OCI-M2 (cell line): Measurements from ENCODE around the gene CYB5A.

Source experiments
- DNase-seq: peaks from one replicate; lab custom pipeline; 2025; ENCODE audit not compliant: unreplicated experiment; lab: John Stamatoyannopoulos, UW

CYB5A gene

DNA sequence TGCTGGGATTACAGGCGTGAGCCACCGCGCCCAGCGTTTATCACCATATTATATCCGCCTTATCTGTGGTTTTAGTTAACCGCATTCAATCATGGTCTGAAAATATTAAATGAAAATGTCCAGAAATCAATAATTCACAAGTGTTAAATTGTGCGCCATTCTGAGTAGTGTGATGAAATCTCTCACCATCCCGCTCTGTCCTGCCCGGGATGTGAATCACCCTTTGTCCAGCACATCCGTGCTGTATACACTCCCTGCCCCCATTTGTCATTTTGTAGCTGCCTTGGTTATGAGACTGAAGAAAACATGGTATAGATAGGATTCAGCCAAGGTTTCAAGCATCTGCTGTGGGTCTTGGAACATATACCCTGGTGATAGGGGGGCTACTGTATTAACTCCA is 72.7 kb downstream of the CYB5A start:
- DNase-seq = no peak

DNA sequence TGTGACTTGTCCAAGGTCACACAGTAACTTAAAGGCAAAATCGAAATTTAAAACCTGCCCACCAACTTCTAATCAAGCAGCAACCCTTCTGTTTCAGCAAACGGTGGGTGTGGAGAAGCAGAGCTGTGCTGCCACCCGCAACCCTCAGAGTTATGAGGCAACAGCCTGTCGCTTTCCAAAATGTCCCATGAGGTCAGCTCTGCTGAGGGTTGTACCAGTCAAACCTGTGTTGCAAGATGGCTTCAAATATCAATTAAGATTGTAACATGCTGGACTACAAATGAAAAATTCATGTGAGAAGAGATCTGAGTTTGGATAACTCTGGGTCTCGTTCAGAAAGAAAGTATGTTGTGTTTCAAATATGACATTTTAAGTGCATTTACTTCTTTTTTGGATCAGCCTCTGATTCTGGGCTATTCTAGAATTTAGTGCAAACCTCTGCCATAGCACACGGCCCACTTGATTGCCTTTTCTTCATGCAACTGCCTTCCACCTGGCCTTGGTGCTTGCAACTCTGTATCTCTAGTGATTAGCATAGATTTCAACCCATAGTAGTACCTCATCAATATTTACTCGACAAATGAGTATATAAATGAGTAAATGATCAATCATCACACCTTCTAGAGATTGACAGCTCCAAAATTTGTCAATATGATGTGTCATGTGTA is 74.2 kb downstream of the CYB5A start:
- DNase-seq = no peak

- DNase-seq = no peak
Measured at GRCh38 chr18:74216661-74217110, 75.1 kb downstream of the CYB5A start.

- DNase-seq = no peak
Measured at GRCh38 chr18:74215863-74216262, 75.9 kb downstream of the CYB5A start.

DNA sequence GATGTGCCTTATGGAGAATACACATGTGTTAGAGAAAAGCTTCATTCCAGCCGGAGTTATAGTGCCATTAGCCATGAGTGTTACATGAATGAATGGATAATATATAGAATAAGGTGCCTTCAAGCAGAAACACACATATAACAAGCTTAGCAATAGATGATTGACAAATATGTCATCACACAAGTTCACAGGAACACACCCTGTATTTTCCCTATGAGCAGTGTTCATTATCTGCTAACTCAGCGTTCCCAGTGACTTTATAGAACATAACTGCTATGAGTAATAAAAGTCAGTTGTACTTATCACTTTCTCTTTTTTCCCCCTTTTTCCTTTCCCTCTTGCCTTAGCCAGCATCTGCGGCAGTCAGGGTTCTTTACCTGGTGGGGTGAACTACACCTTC is 78.3 kb downstream of the CYB5A start:
- DNase-seq = no peak

- DNase-seq = no peak
Measured at GRCh38 chr18:74204526-74205152, 87.1 kb downstream of the CYB5A start.

GRCh38 chr18:74203811-74204210 is 88.0 kb downstream of the CYB5A start:
- no peak for DNase-seq
